Measurements from ENCODE around the gene TTC32.

- TF ChIP-seq REST (IDR thresholded peaks at IDR 0.05; ENCODE audit: unreplicated experiment) (no peak), POLR2AphosphoS5 (IDR thresholded peaks at IDR 0.05; ENCODE audit: low read depth) (no peak), EZH2 (IDR thresholded peaks at IDR 0.05; ENCODE audit: low read depth, unreplicated experiment) (no peak), CTCF (conservative IDR thresholded peaks at IDR 0.05; ENCODE audit: low read depth in 2 of 2) (no peak), STAT1 (IDR thresholded peaks at IDR 0.05; ENCODE audit: unreplicated experiment) (no peak), JUNB (IDR thresholded peaks at IDR 0.05; ENCODE audit: unreplicated experiment) (no peak), CREB1 (CRISPR knock-in tag; IDR thresholded peaks at IDR 0.05; ENCODE audit: low read depth) (no peak), EZH2phosphoT487 (IDR thresholded peaks at IDR 0.05; ENCODE audit: unreplicated experiment) (no peak)
Observed at GRCh38 chr2:19885791-19886190, 16.0 kb downstream of the TTC32 start.
